ENCODE measurements around the gene FREM3.
"Not testable (repeated sequence)": the region's sequence is repeated elsewhere in the genome, so short reads cannot be mapped to it uniquely, and the experiment has no call there.

FREM3 gene

GRCh38 chr4:143700416-143701352 lies at the start of gene FREM3:
FREM3 (minus strand) TSS chr4:143700675; CDS start chr4:143700675, 0 bp downstream.
- in situ Hi-C loops (cut with HindIII; ENCODE audit: low sequenced_read_pairs), result no loop called here

DNA sequence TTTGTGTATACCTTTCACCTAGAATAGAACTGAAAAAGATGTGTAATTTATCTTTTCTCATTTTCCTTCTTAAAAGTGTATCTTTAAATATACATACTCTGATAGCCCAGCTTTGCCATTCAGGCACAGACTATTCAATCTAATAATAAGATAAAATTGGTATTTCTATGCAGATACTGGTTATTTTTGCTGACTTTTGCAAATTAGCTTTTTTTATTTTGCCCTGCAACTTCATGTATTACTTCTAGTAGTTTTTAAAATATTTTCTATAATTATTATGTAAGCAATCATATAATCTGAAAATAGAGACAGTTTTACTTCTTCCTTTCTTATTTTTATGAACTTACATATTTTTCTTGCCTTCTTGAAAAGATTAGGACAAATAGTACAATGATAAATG lies 45.4 kb upstream of the FREM3 start:
- in situ Hi-C loops (cut with HindIII; ENCODE audit: low sequenced_read_pairs), result no loop called here

DNA sequence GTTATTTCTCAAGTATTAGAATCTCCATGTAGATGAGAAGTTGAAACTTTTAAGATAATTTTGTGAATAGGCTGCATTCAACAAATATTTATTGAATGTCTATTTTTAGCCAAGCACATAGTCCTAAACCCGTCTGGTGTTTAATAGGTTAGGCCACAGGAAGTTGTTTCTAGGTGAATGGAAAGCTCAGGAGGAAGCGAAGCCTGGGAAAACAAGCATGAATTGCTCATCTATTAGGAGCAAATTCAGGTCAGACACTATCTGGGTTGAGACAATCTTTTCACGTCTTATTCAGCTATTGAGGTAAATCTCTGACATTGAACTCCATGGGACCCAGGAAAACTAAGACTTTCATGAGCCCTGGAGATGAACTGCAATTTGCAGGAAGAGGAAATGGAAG lies 43.1 kb upstream of the FREM3 start:
- in situ Hi-C loops (cut with HindIII; ENCODE audit: low sequenced_read_pairs), result no loop called here

DNA sequence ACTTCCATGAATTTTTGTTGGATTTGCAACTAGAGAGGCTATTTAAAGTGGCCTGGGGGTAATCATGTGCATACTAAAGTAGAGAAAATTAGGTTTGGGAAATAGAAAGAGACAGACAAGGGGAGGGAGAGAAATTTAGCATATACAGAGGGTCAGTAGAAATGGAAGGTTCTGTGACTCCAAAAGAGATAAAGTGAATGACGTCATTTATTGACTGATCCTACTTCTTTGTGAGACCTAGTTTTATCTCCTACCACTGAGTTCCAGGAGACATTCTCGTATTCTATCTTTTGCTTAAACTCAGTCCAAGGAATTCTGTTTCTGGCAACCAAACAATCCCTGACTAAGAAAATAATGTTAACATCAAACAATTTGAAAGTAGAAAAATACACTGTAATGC lies 42.4 kb upstream of the FREM3 start:
- in situ Hi-C loops (cut with HindIII; ENCODE audit: low sequenced_read_pairs), result no loop called here

GRCh38 chr4:143736861-143737260 lies 36.4 kb upstream of the FREM3 start:
- in situ Hi-C loops (cut with HindIII; ENCODE audit: low sequenced_read_pairs), result no loop called here

GRCh38 chr4:143736061-143736460 lies 35.6 kb upstream of the FREM3 start:
- in situ Hi-C loops (cut with HindIII; ENCODE audit: low sequenced_read_pairs), result not testable (repeated sequence)

DNA sequence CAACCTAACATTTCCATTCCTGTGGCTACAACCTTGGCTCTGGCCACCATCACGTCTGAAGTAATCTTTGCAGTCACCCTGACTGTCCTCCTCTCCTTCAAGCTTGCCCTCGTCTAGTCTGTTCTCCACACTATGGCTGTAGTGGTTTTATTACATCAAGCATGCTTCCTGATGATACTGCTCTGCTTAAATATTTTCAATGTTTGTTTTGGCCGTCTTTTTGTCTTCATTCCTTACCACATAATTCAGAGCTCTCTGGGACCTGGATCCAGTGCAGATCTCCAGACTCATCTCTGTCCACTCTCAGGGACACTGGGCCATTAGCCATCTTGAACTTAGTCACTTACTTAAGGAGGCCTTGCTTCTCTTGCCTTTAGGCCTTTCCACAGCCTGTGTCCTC lies 27.7 kb upstream of the FREM3 start:
- in situ Hi-C loops (cut with HindIII; ENCODE audit: low sequenced_read_pairs), result no loop called here

DNA sequence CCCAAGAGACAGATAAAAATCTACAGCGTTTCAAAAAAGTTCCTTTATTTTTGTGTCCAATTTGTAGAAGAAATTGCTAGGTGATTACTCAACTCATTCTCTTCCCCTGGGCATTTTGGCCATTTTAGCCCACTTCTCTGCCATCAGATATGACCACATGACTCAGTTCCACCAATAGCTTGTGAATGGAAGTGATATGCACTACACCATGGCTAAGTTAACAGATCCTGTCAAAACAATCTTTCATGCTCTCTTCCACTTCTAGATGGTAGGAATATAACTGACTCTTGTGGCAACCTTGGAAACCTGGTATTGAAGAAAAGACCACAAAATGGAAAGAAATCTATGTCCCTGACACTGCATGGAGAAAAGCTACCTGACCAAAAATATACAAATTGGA lies 26.2 kb upstream of the FREM3 start:
- in situ Hi-C loops (cut with HindIII; ENCODE audit: low sequenced_read_pairs), result no loop called here

GRCh38 chr4:143721317-143721716 lies 20.8 kb upstream of the FREM3 start:
- in situ Hi-C loops (cut with HindIII; ENCODE audit: low sequenced_read_pairs), result no loop called here

GRCh38 chr4:143718748-143719147 lies 18.3 kb upstream of the FREM3 start:
- in situ Hi-C loops (cut with HindIII; ENCODE audit: low sequenced_read_pairs), result not testable (repeated sequence)

DNA sequence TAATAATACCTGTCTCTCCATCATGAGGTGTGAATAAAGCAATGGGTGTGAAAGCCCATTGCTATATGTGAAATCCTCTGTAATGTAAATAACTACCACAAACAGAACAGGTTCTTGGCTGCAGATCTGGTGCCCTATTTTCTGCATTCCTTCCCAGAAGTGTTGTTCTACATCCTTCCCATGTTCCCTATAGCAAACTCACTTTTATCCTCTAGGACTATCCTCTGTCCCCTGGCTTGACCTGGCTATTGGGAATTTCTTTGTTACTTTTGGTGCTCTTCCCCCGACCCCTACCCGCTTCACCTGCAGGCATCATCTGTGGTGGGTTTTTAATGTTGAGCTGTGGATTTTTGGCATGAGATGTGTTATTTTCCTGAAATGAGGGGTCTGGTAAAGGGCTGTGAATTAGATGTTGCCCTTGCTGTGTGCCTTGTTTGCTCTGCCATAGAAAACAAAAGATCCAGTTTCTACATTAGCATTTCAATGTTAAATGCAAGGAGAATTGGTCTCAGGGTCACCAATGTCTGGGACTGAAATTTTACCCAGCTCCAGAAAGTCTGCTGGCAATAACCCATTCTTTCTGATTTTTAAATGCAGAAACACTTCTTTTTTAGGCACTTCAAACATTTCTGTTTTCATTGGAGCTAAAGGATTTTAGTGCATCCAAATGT lies 13.6 kb upstream of the FREM3 start:
- in situ Hi-C loops (cut with HindIII; ENCODE audit: low sequenced_read_pairs), result no loop called here

DNA sequence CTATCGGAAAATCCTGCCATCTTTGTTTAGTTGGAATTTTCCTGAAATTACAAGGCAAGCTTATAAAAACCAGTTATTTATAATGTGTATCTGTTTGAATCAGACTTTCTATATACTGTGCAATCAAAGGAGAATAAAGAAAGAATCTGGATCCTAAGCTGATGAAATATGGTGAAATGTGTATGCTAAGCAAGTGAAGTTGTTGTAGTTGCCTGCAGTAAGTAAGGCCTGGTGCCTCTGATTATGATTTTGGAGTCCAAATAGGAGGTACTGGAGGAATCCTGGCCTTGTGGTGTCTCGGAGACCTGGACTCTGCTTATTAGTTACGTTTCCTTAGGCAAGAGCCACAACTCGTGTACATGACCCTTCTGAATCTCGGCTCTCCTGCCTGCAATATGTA lies 13.1 kb upstream of the FREM3 start:
- in situ Hi-C loops (cut with HindIII; ENCODE audit: low sequenced_read_pairs), result no loop called here

GRCh38 chr4:143712155-143712550 lies 11.7 kb upstream of the FREM3 start:
- in situ Hi-C loops (cut with HindIII; ENCODE audit: low sequenced_read_pairs), result no loop called here

GRCh38 chr4:143711543-143712154 lies 11.2 kb upstream of the FREM3 start:
- in situ Hi-C loops (cut with HindIII; ENCODE audit: low sequenced_read_pairs), result no loop called here

GRCh38 chr4:143701365-143701764 lies 890 bp upstream of the FREM3 start:
- in situ Hi-C loops (cut with HindIII; ENCODE audit: low sequenced_read_pairs), result no loop called here

- in situ Hi-C loops (cut with HindIII; ENCODE audit: low sequenced_read_pairs), result no loop called here
These were observed 444 bp downstream of the FREM3 start for GRCh38 chr4:143700046-143700415.

DNA sequence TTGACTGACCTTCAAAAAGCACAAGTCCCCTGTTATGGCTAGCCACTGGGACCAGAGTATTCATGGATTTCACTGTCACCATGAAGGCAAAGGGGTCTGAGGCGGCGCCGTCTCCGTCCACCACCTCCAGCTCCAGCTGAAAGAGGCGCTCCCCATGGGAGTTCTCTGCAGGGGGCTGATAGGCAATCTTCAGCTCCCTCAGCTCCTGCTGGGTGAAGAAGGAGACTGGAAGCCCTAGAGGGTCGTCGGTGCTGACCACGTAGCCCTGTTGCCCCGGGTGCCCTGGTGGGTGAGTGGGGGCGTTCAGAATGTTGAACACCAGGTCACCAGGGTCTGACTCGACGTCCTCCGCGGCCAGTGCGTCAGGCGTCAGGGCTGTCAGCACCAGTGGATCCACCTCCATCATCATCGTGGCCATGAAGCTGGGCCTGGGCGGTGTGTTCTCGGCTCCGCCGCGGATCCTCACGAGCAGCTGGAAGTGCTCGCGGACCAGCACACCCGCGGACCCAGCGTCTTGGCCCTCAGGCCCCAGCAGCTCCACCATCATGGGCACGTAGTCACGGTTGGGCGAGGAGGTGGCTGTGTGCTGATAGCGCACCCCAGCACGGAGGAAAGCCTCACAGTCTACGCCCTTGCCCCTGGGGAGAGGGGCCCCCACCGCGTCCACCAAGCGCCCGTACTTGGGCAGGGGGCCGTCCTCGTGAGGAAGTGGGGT lies 987 bp downstream of the FREM3 start:
- in situ Hi-C loops (cut with HindIII; ENCODE audit: low sequenced_read_pairs), result no loop called here

GRCh38 chr4:143693856-143694255 lies 6.6 kb downstream of the FREM3 start:
- in situ Hi-C loops (cut with HindIII; ENCODE audit: low sequenced_read_pairs), result no loop called here

DNA sequence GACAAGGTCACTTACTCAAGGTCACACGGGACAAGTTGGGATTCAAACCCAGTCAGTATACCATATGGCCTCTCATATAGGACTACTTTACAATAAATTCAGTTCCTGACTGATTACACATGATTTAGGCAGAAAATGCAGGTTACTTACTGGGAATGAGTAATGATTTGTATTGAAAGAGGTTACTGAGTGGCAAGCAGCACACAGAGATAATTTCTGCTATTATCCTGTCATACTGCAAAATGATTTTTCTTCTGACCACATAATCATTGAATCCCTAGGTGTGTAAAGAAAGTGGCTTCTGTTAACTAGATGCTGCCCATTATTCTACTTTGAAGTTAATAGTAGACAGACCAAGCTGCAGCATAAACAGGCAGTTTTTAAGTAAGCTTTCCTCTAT lies 8.2 kb downstream of the FREM3 start:
- in situ Hi-C loops (cut with HindIII; ENCODE audit: low sequenced_read_pairs), result no loop called here

DNA sequence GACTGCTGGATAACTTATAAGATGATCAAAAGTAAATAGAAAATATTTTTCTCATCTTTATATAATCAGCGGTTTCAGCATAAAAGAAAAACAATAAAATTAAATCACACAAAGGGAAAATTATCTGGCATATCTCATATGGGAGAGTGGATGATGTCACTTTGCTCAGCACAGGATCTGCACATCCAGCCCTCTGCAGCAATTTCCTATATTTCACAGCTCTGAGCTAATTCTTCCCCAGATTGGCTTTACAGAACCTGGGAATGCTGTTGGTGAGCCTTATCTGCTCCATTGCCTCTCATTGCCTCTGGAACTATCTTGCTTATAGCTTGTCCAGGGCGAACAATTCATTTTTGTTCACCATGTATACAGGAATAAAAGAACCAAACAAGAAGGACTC lies 21.0 kb downstream of the FREM3 start:
- in situ Hi-C loops (cut with HindIII; ENCODE audit: low sequenced_read_pairs), result no loop called here

DNA sequence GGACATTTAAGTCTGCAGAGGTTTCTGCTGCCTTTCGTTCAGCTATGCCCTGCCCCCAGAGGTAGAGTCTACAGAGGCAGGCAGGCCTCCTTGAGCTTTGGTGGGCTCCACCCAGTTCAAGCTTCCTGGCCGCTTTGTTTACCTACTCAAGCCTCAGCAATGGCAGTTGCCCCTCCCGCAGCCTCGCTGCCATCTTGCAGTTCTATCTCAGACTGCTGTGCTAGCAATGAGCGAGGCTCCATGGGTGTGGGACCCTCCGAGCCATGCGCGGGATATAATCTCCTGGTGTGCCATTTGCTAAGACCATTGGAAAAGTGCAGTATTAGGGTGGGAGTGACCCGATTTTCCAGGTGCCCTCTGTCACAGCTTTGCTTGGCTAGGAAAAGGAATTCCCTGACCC lies 26.8 kb downstream of the FREM3 start:
- in situ Hi-C loops (cut with HindIII; ENCODE audit: low sequenced_read_pairs), result not testable (repeated sequence)

Measured in endothelial cell of hepatic sinusoid (primary cell).